Loucy (cell line): ENCODE results near the gene COBLL1.

Source experiments
- H2AFZ ChIP-seq: fragments of 200-600 bp; sonication (generic); 2 replicates; pipeline ENCODE4 v1.6.0; 2016; ENCODE audit warnings: antibody characterized with exemption, mild to moderate bottlenecking, low read length, moderate library complexity
- H3F3A ChIP-seq: fragments of 200-600 bp; 2 replicates; pipeline ENCODE4 v1.6.0; 2016; ENCODE audit warnings: antibody characterized with exemption, low read depth, mild to moderate bottlenecking
- H3K27me3 ChIP-seq: fragments of 200-600 bp; sonication (generic); 2 replicates; pipeline ENCODE4 v1.6.1; 2014; ENCODE audit warnings: low read length, mild to moderate bottlenecking; ENCODE audit not compliant: insufficient read depth, poor library complexity, severe bottlenecking
- H3K36me3 ChIP-seq: fragments of 200-600 bp; sonication (generic); 2 replicates; pipeline ENCODE4 v1.6.1; 2016; ENCODE audit warnings: low read length; ENCODE audit not compliant: insufficient read depth
- H3K4me1 ChIP-seq: fragments of 200-600 bp; sonication (generic); 2 replicates; pipeline ENCODE4 v1.5.1; 2014; ENCODE audit warnings: low read length, mild to moderate bottlenecking; ENCODE audit not compliant: insufficient read depth, poor library complexity, severe bottlenecking
- H3K4me2 ChIP-seq: fragments of 200-600 bp; sonication (generic); 2 replicates; pipeline ENCODE4 v1.6.0; 2014; ENCODE audit warnings: antibody characterized with exemption, low read length, low read depth, mild to moderate bottlenecking; ENCODE audit not compliant: poor library complexity, severe bottlenecking
- H3K4me3 ChIP-seq: fragments of 200-600 bp; sonication (generic); 2 replicates; pipeline ENCODE4 v1.5.1; 2014; ENCODE audit warnings: low read length, mild to moderate bottlenecking, mixed read lengths; ENCODE audit not compliant: poor library complexity, severe bottlenecking
- H3K79me2 ChIP-seq: fragments of 200-600 bp; sonication (generic); 2 replicates; pipeline ENCODE4 v1.6.1; 2014; ENCODE audit warnings: low read length; ENCODE audit not compliant: insufficient read depth
- H3K9ac ChIP-seq: fragments of 200-600 bp; sonication (generic); 2 replicates; pipeline ENCODE4 v1.6.0; 2014; ENCODE audit warnings: mild to moderate bottlenecking, low read depth, low read length, moderate library complexity; ENCODE audit not compliant: poor library complexity, severe bottlenecking
- H3K9me2 ChIP-seq: fragments of 200-600 bp; sonication (generic); replicated peaks from 2 replicates; pipeline ENCODE4 v1.6.1; 2016; ENCODE audit warnings: low read depth, low read length, mixed read lengths
- H3K9me3 ChIP-seq: fragments of 200-600 bp; sonication (generic); 2 replicates; pipeline ENCODE4 v1.6.1; 2014; ENCODE audit warnings: mild to moderate bottlenecking, antibody characterized with exemption, low read length, low read depth; ENCODE audit not compliant: insufficient read depth
- H4K20me1 ChIP-seq: fragments of 200-600 bp; sonication (generic); 2 replicates; pipeline ENCODE4 v1.6.0; 2014; ENCODE audit warnings: antibody characterized with exemption, low read length, mild to moderate bottlenecking; ENCODE audit not compliant: insufficient read depth, poor library complexity, severe bottlenecking
- CTCF ChIP-seq: fragments of 200-600 bp; sonication (generic); conservative IDR thresholded peaks from 2 replicates; pipeline ENCODE4 v1.5.1; 2014; ENCODE audit warnings: mild to moderate bottlenecking, antibody characterized with exemption, low read length
- EZH2phosphoT487 ChIP-seq: fragments of 200-600 bp; IDR thresholded peaks from 2 replicates; pipeline ENCODE4 v1.6.1; 2018; ENCODE audit warnings: antibody characterized with exemption, mild to moderate bottlenecking, moderate library complexity, borderline replicate concordance

The COBLL1 gene

GRCh38 chr2:164700390-164700789 is 141.2 kb downstream of the COBLL1 start:
- Histone ChIP-seq H3K79me2 (no peaks in the 10 kb centered on the region), H3F3A (no peaks in the 10 kb centered on the region), H4K20me1 (no peaks in the 10 kb centered on the region), H2AFZ (no peak overlapping the region), H3K9me3 (no peaks in the 10 kb centered on the region), H3K4me2 (no peak overlapping the region), H3K4me1 (peaks cover 4% of the 10 kb centered on the region), H3K27me3 (no peaks in the 10 kb centered on the region), H3K9me2 (no peaks in the 10 kb centered on the region), H3K4me3 (no peak overlapping the region), H3K36me3 (no peaks in the 10 kb centered on the region), H3K9ac (no peak overlapping the region)
- no peak for TF ChIP-seq EZH2phosphoT487
- no peak for TF ChIP-seq CTCF

- H3F3A ChIP-seq = no peaks in the 10 kb centered on the region
- no peak overlapping the region for H2AFZ ChIP-seq
- H3K9ac ChIP-seq = no peak overlapping the region
- no peaks in the 10 kb centered on the region for H4K20me1 ChIP-seq
- H3K79me2 ChIP-seq = no peaks in the 10 kb centered on the region
- no peaks in the 10 kb centered on the region for H3K9me2 ChIP-seq
- H3K36me3 ChIP-seq = no peaks in the 10 kb centered on the region
- TF ChIP-seq EZH2phosphoT487 = no peak
- TF ChIP-seq CTCF = peak; percentile 80
- H3K9me3 ChIP-seq = no peaks in the 10 kb centered on the region
- no peak overlapping the region for H3K4me3 ChIP-seq
- no peaks in the 10 kb centered on the region for H3K27me3 ChIP-seq
- H3K4me1 ChIP-seq = peaks cover 6% of the 10 kb centered on the region
- H3K4me2 ChIP-seq = no peak overlapping the region
Measured at GRCh38 chr2:164697688-164698461, 143.7 kb downstream of the COBLL1 start.

- TF ChIP-seq CTCF = peak; percentile 51
- no peak for TF ChIP-seq EZH2phosphoT487
- Histone ChIP-seq H3K9ac (no peak overlapping the region), H3K79me2 (no peaks in the 10 kb centered on the region), H3K36me3 (no peaks in the 10 kb centered on the region), H3F3A (no peaks in the 10 kb centered on the region), H3K9me2 (no peaks in the 10 kb centered on the region), H2AFZ (peak overlapping the region; percentile 88), H3K4me2 (no peak overlapping the region), H3K9me3 (no peaks in the 10 kb centered on the region), H4K20me1 (no peaks in the 10 kb centered on the region), H3K4me1 (peaks cover 12% of the 10 kb centered on the region), H3K4me3 (no peak overlapping the region), H3K27me3 (no peaks in the 10 kb centered on the region)
Measured at GRCh38 chr2:164696634-164697033, 145.0 kb downstream of the COBLL1 start.
